Keratinocyte (primary cell): ENCODE data around the gene SLC10A3. TPM values are rescaled to one million over a fixed set of nuclear protein-coding genes. Genes with fewer than 3 reads are reported as not detected.

Experiments
- DNase-seq: peaks from one replicate; pipeline ENCODE4 v3.0.0-alpha.2; 2011; ENCODE audit warnings: low read depth, missing footprints, low spot score
- FAIRE-seq: peaks from 2 replicates; lab custom pipeline; 2011; peaks lifted over from hg19 to GRCh38; lab: Jason Lieb, UNC
- H2AFZ ChIP-seq: 2 replicates; pipeline ENCODE4 v1.6.0; 2012; ENCODE audit warnings: low read length, control low read depth, inconsistent platforms; ENCODE audit not compliant: control insufficient read depth
- H3K27ac ChIP-seq: 2 replicates; pipeline ENCODE4 v1.5.1; 2011; ENCODE audit warnings: low read length; ENCODE audit not compliant: control insufficient read depth, insufficient read depth
- H3K27me3 ChIP-seq: 3 replicates; pipeline ENCODE4 v1.6.0; 2011; ENCODE audit warnings: low read length; ENCODE audit not compliant: control insufficient read depth, insufficient read depth; ENCODE audit errors: extremely low read depth
- H3K36me3 ChIP-seq, 2 experiments: 2 replicates in 1 of 2; 3 replicates in 1 of 2; pipeline ENCODE4 v1.5.1; 2011; ENCODE audit warnings: low read length in 2 of 2, mild to moderate bottlenecking in 1 of 2; ENCODE audit not compliant: control insufficient read depth in 2 of 2, insufficient read depth in 2 of 2; ENCODE audit errors: extremely low read depth in 1 of 2
- H3K4me1 ChIP-seq: 3 replicates; pipeline ENCODE4 v1.5.1; 2011; ENCODE audit warnings: low read length; ENCODE audit not compliant: control insufficient read depth, insufficient read depth; ENCODE audit errors: extremely low read depth
- H3K4me2 ChIP-seq: 3 replicates; pipeline ENCODE4 v1.6.0; 2011; ENCODE audit warnings: low read depth, low read length; ENCODE audit not compliant: control insufficient read depth, insufficient read depth; ENCODE audit errors: extremely low read depth
- H3K4me3 ChIP-seq, 3 experiments: fragments of 200-600 bp in 1 of 3; sonication (generic) in 1 of 3; 2 replicates in 2 of 3; 3 replicates in 1 of 3; pipeline ENCODE4 v1.5.1; 2011 to 2016; ENCODE audit warnings: low read length in 3 of 3, mild to moderate bottlenecking in 3 of 3, control low read depth in 2 of 3, inconsistent platforms in 1 of 3, low read depth in 1 of 3, mixed read lengths in 1 of 3, mixed run types in 1 of 3, moderate library complexity in 1 of 3; ENCODE audit not compliant: control insufficient read depth in 2 of 3, insufficient read depth in 2 of 3; ENCODE audit errors: extremely low read depth in 1 of 3
- H3K79me2 ChIP-seq: 2 replicates; pipeline ENCODE4 v1.6.0; 2012; ENCODE audit warnings: low read length; ENCODE audit not compliant: control insufficient read depth, insufficient read depth
- H3K9ac ChIP-seq: 3 replicates; pipeline ENCODE4 v1.6.0; 2011; ENCODE audit warnings: low read length; ENCODE audit not compliant: control insufficient read depth, insufficient read depth; ENCODE audit errors: extremely low read depth
- H3K9me1 ChIP-seq: 3 replicates; pipeline ENCODE4 v1.6.0; 2011; ENCODE audit warnings: low read length; ENCODE audit not compliant: control insufficient read depth, insufficient read depth; ENCODE audit errors: extremely low read depth
- H3K9me3 ChIP-seq: 2 replicates; pipeline ENCODE4 v1.5.1; 2012; ENCODE audit warnings: low read depth, low read length; ENCODE audit not compliant: control insufficient read depth
- H4K20me1 ChIP-seq: 3 replicates; pipeline ENCODE4 v1.6.0; 2011; ENCODE audit warnings: low read length; ENCODE audit not compliant: control insufficient read depth, insufficient read depth; ENCODE audit errors: extremely low read depth
- EZH2 ChIP-seq: IDR thresholded peaks from one replicate; pipeline ENCODE4 v1.6.1; 2012; ENCODE audit warnings: inconsistent platforms, mild to moderate bottlenecking, low read length, moderate library complexity
- dilution Hi-C: fragments of 300-500 bp; cut with MboI; formaldehyde crosslinking; loops from one replicate; pipeline ENCODE4 v1.7.0; 2020; ENCODE audit warnings: low sequenced_read_pairs; ENCODE audit not compliant: extremely low pct_ligation_motif_present
- polyA plus RNA-seq, 5 experiments: library from polyadenylated mRNA; depleted of rRNA in 3 of 5; stranded (reverse) in 3 of 5; stranded (forward) in 1 of 5; unstranded in 1 of 5; fragments of >200 nt; gene quantifications; 1 replicate in 1 of 5; 2 replicates in 3 of 5; 3 replicates in 1 of 5; pipeline versions ENCODE4 v1.2.1 to v1.2.3, GENCODE V29; 2011 to 2012; ENCODE audit warnings: missing spikeins in 2 of 5, low read depth in 1 of 5, low replicate concordance in 1 of 5
- TF ChIP-seq, protein P1 (sequence below), 3 experiments: IDR thresholded peaks in 1 of 3; conservative IDR thresholded peaks in 1 of 3; optimal IDR thresholded peaks in 1 of 3; 2 replicates in 2 of 3; 3 replicates in 1 of 3; pipeline versions ENCODE3 to v1.5.1; 2011; ENCODE audit warnings: low read length in 3 of 3, mild to moderate bottlenecking in 3 of 3, moderate library complexity in 2 of 3, control low read depth in 1 of 3, inconsistent platforms in 1 of 3; ENCODE audit not compliant: insufficient read depth in 2 of 3; ENCODE audit errors: extremely low read depth in 1 of 3

SLC10A3 gene
- polyA plus RNA-seq, 1 donor (not counting 4 experiments of a cell fraction or from before 2014, with no cell fraction given), result 8.1 TPM

DNA sequence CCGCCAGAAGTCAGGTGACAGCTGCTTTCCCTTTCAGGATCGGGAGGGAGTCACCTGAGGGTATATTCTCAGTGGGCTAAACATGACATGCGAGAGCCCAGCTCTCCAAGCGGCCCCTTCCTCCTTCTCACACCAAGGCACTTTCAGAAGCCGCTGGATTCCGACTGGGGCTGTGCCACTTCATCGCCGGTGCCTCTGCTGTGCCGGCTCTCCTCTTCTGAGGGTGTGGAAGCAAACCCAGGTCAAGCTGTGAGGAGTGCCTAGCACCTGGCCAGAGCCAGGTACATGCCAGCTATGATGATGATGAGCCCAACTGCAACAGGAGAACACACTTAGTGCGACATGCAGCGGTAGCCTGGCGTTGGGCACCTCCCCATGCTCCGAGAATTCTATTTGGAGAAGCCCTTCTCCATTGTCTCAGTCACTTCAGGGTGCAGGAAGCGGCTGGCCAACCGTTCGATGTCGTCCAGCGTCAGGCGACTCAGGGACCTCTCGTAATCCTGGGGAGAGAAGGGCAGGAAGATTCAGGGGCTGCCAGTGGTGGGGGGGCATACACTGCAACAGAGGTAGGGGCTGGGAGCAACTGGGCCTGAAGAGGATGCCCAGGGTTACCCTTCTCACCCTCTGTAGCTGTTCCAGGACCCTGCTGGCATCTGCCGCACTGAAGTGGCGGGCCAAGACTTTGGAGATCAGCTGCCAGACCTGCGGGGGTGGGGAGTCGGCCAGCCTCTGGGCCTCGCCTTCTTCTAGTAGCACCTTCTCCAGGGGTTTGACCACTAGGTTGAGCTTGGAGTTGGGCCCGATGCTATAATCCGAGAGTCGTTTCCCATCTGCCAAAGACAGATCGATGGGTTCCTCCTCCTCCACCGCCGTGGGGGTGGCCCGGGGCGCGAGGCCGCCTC lies 5.0 kb downstream of the SLC10A3 start:
- TF ChIP-seq, protein P1, sequence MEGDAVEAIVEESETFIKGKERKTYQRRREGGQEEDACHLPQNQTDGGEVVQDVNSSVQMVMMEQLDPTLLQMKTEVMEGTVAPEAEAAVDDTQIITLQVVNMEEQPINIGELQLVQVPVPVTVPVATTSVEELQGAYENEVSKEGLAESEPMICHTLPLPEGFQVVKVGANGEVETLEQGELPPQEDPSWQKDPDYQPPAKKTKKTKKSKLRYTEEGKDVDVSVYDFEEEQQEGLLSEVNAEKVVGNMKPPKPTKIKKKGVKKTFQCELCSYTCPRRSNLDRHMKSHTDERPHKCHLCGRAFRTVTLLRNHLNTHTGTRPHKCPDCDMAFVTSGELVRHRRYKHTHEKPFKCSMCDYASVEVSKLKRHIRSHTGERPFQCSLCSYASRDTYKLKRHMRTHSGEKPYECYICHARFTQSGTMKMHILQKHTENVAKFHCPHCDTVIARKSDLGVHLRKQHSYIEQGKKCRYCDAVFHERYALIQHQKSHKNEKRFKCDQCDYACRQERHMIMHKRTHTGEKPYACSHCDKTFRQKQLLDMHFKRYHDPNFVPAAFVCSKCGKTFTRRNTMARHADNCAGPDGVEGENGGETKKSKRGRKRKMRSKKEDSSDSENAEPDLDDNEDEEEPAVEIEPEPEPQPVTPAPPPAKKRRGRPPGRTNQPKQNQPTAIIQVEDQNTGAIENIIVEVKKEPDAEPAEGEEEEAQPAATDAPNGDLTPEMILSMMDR (optimal IDR thresholded peaks at IDR 0.05 in 1 of 3, IDR thresholded peaks at IDR 0.05 in 1 of 3, conservative IDR thresholded peaks at IDR 0.05 in 1 of 3; ENCODE audit: extremely low read depth in 1 of 3, insufficient read depth in 2 of 3, low read length in 3 of 3), result no peak
- TF ChIP-seq EZH2, result no peak
- Histone ChIP-seq H3K9ac (peak overlapping the region; percentile 60), H2AFZ (no peak overlapping the region), H3K27ac (no peak overlapping the region), H3K36me3 (peaks cover 5 to 8% of the 10 kb centered on the region in 2 experiments), H3K9me1 (no peaks in the 10 kb centered on the region), H3K4me3 (peak overlapping the region; percentile 47 to 58 (median 55)), H3K4me1 (peaks cover 13% of the 10 kb centered on the region), H3K27me3 (no peaks in the 10 kb centered on the region), H4K20me1 (no peaks in the 10 kb centered on the region), H3K9me3 (no peaks in the 10 kb centered on the region), H3K79me2 (peaks cover 11% of the 10 kb centered on the region), H3K4me2 (peak overlapping the region; percentile 70)
- DNase-seq, result no peak
- no peak for FAIRE-seq
- dilution Hi-C loops, result no loop called here

DNA sequence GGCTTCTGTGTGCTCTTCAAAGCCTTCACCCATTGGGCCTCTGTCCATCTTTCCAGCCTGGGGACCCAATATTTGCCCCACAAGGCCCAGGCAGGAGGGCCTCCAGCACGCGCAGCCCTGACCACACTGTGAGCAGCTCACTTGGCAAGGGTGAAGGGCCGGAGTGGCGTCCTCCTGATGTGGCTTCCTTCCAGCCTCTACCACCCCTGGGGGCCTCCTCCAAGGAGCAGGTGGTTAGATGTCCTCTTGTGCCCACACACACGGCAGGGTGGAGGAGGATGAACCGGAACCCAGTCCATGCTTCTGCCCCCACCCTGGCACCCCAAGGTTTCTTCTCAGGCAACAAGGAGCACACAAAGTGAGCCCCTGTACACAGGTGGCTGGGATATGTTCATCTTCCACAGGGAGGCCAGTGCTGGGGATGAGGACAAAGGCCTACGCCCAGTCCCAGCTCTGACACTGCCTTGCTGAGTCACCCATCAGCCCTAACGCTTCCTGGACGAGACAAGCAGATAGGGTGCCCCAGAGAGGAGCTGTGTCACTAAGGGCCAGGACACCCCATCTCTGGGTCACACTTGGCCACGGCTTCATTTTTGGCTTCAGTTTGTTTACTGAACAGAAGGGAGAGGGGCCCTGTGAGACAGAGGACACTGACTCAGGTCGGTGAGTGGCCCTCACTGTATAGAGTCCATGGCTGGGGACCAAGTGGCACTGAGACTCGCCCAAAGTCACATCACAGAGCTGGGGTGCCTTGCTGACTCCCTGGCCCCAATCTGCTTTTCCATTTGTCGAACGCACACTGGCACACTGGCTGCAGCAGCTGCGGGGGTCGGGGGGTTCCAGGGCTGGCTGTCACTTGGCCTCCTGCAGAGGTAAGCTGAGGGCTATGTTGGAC lies 5.9 kb downstream of the SLC10A3 start:
- no peak for TF ChIP-seq EZH2
- TF ChIP-seq, protein P1 (optimal IDR thresholded peaks at IDR 0.05 in 1 of 3, IDR thresholded peaks at IDR 0.05 in 1 of 3, conservative IDR thresholded peaks at IDR 0.05 in 1 of 3; ENCODE audit: extremely low read depth in 1 of 3, insufficient read depth in 2 of 3, low read length in 3 of 3), result no peak
- H3K4me1 ChIP-seq, result peaks cover 11% of the 10 kb centered on the region
- H3K36me3 ChIP-seq, result peaks cover 5 to 8% of the 10 kb centered on the region in 2 experiments
- DNase-seq (no peak), FAIRE-seq (no peak)
- no peak overlapping the region for H3K4me2 ChIP-seq
- no peaks in the 10 kb centered on the region for H3K9me3 ChIP-seq
- dilution Hi-C loops, result no loop called here
- peaks cover 9% of the 10 kb centered on the region for H3K79me2 ChIP-seq
- no peaks in the 10 kb centered on the region for H3K27me3 ChIP-seq
- H3K4me3 ChIP-seq, result no peak overlapping the region
- no peaks in the 10 kb centered on the region for H4K20me1 ChIP-seq
- no peak overlapping the region for H3K9ac ChIP-seq
- no peak overlapping the region for H3K27ac ChIP-seq
- H3K9me1 ChIP-seq, result no peaks in the 10 kb centered on the region
- no peak overlapping the region for H2AFZ ChIP-seq
